GM23338 (cell line): ENCODE measurements around the gene RAI14. TPM values are rescaled to one million over a fixed set of nuclear protein-coding genes. Genes with fewer than 3 reads are reported as not detected.
A peak's percentile ranks its signal among the peaks of the same experiment; 100 is the strongest.

ENCODE experiments used
- ATAC-seq: fragments of 200-7000 bp; cut with Tn5 transposase; 3 replicates; pipeline ENCODE4 v1.9.1; 2020
- DNase-seq: peaks from one replicate; pipeline ENCODE4 v3.0.0-alpha.2; 2015; ENCODE audit warnings: low spot score
- H2AFZ ChIP-seq: fragments of 200-600 bp; sonication (generic); 2 replicates; pipeline ENCODE4 v1.8.0; 2016; ENCODE audit warnings: antibody characterized with exemption, mild to moderate bottlenecking, moderate library complexity
- H3F3A ChIP-seq: fragments of 200-600 bp; sonication (generic); replicated peaks from 2 replicates; pipeline ENCODE4 v1.8.0; 2017; ENCODE audit warnings: antibody characterized with exemption, mixed run types, low read depth
- H3K27ac ChIP-seq: fragments of 200-600 bp; sonication (generic); 2 replicates; pipeline ENCODE4 v1.6.1; 2016; ENCODE audit warnings: low read depth
- H3K27me3 ChIP-seq: fragments of 200-600 bp; sonication (generic); 2 replicates; pipeline ENCODE4 v1.8.0; 2016; ENCODE audit warnings: mild to moderate bottlenecking, mixed run types, moderate library complexity; ENCODE audit not compliant: insufficient read depth
- H3K36me3 ChIP-seq: fragments of 200-600 bp; sonication (generic); 2 replicates; pipeline ENCODE4 v1.8.0; 2016; ENCODE audit warnings: mild to moderate bottlenecking; ENCODE audit not compliant: insufficient read depth
- H3K4me1 ChIP-seq: fragments of 200-600 bp; sonication (generic); 2 replicates; pipeline ENCODE4 v1.8.0; 2016; ENCODE audit warnings: mild to moderate bottlenecking, moderate library complexity; ENCODE audit not compliant: insufficient read depth
- H3K4me2 ChIP-seq: fragments of 200-600 bp; sonication (generic); 2 replicates; pipeline ENCODE4 v1.7.1; 2017; ENCODE audit warnings: mixed run types
- H3K4me3 ChIP-seq: fragments of 200-600 bp; sonication (generic); 2 replicates; pipeline ENCODE4 v1.6.1; 2016; ENCODE audit warnings: mixed run types
- H3K79me2 ChIP-seq: fragments of 200-600 bp; sonication (generic); replicated peaks from 2 replicates; pipeline ENCODE4 v1.8.0; 2017; ENCODE audit warnings: mild to moderate bottlenecking; ENCODE audit not compliant: insufficient read depth
- H3K9me2 ChIP-seq: fragments of 200-600 bp; sonication (generic); 2 replicates; pipeline ENCODE4 v1.8.0; 2017; ENCODE audit not compliant: insufficient read depth
- H4K20me1 ChIP-seq: fragments of 200-600 bp; sonication (generic); replicated peaks from 2 replicates; pipeline ENCODE4 v1.8.0; 2017; ENCODE audit warnings: mild to moderate bottlenecking; ENCODE audit not compliant: insufficient read depth
- H3K27ac Mint-ChIP-seq: 2 replicates; pipeline ENCODE4 v1.8.0; 2020; ENCODE audit warnings: inconsistent platforms, mild to moderate bottlenecking, moderate library complexity, mixed read lengths
- H3K27me3 Mint-ChIP-seq: 3 replicates; pipeline ENCODE4 v1.8.0; 2022; ENCODE audit warnings: low read depth, mild to moderate bottlenecking, moderate library complexity, mixed read lengths, inconsistent platforms; ENCODE audit not compliant: insufficient read depth, poor library complexity
- H3K36me3 Mint-ChIP-seq: 3 replicates; pipeline ENCODE4 v1.8.0; 2021; ENCODE audit warnings: low read depth, mild to moderate bottlenecking, inconsistent platforms, moderate library complexity, mixed read lengths
- H3K4me1 Mint-ChIP-seq: 3 replicates; pipeline ENCODE4 v1.8.0; 2020; ENCODE audit warnings: mild to moderate bottlenecking, inconsistent platforms, mixed read lengths
- H3K4me3 Mint-ChIP-seq: 3 replicates; pipeline ENCODE4 v1.8.0; 2021; ENCODE audit warnings: moderate library complexity, mild to moderate bottlenecking, inconsistent platforms, mixed read lengths
- H3K9me3 Mint-ChIP-seq: 3 replicates; pipeline ENCODE4 v1.8.0; 2020; ENCODE audit warnings: moderate library complexity, mild to moderate bottlenecking, inconsistent platforms, mixed read lengths
- CREB1 ChIP-seq: fragments of 250-450 bp; sonication (Bioruptor Pico); IDR thresholded peaks from 2 replicates; pipeline ENCODE4 v1.5.0; 2020; ENCODE audit warnings: low read depth, mild to moderate bottlenecking, moderate library complexity
- ETS1 ChIP-seq: IDR thresholded peaks from 2 replicates; pipeline ENCODE4 v1.6.1; 2016; ENCODE audit warnings: antibody characterized with exemption
- EZH2phosphoT487 ChIP-seq: fragments of 200-600 bp; sonication (generic); IDR thresholded peaks from one replicate; pipeline ENCODE4 v1.8.1; 2018; ENCODE audit warnings: antibody characterized with exemption; ENCODE audit not compliant: unreplicated experiment
- JUNB ChIP-seq: IDR thresholded peaks from one replicate; pipeline ENCODE4 v1.6.1; 2016; ENCODE audit warnings: antibody characterized with exemption; ENCODE audit not compliant: unreplicated experiment
- NANOG ChIP-seq: IDR thresholded peaks from 2 replicates; pipeline ENCODE4 v1.6.1; 2016; ENCODE audit warnings: antibody characterized with exemption, borderline replicate concordance
- POLR2AphosphoS5 ChIP-seq: IDR thresholded peaks from 2 replicates; pipeline ENCODE4 v1.6.1; 2016; ENCODE audit warnings: antibody characterized with exemption, low read depth
- STAT1 ChIP-seq: IDR thresholded peaks from one replicate; pipeline ENCODE4 v1.6.1; 2016; ENCODE audit warnings: antibody characterized with exemption; ENCODE audit not compliant: unreplicated experiment
- polyA plus RNA-seq: library from polyadenylated mRNA; unstranded; fragments of >200 nt; fragmentation: Nextera tagmentation; extraction: Ambion mirVana; gene quantifications from 2 replicates; pipeline ENCODE4 v1.2.1, GENCODE V29; 2016
- total RNA-seq: library from RNA; depleted of rRNA; stranded (reverse); fragments of >200 nt; shearing (Covaris generic); gene quantifications from 2 replicates; pipeline ENCODE4 v1.2.3, GENCODE V29; 2014
- TF ChIP-seq, protein P1 (sequence below): IDR thresholded peaks from one replicate; pipeline ENCODE4 v1.6.1; 2018; ENCODE audit warnings: antibody characterized with exemption; ENCODE audit not compliant: unreplicated experiment

The RAI14 gene
- total and polyA plus RNA-seq, 2 experiments from 2014 or later: 58.8 to 95.8 TPM

DNA sequence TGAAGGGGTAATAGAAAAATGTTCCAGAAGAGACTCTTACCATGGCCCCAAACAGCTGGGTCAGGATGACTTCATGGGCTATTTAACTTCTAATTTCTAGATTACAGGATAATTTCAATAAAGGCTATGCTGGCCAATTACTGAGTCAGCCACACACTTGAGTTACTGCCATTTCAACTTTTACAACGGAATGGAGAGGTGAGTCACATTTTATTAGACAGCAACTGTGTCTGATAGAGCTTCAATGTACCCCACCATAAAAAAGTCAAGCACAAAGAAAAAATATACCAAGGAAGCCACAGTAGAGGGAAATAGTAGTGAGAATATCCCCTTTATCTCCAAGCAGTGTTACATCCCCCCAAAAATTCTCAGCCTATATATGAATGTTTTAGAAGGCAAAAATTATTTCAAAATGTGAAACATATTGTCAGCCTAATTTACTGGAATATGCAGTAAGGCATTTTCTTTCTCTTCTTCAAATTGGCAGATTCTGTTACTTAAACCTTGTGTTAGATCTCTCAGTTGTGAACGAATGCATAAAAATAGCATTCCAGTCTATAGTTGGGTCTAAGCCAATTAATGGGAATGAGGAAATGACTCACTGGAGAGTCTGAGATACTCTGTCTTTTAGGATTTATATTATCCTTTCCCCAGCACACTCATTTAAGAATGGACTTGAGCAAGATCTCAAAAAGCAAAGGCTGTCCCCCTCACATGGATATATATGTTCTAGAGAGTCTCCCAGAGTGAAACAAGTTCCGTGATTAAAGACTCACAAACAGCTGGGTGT is 47.1 kb upstream of the RAI14 start:
- Mint-ChIP-seq H3K9me3 (no peaks in the 10 kb centered on the region), H3K27me3 (peaks cover 6% of the 10 kb centered on the region)
- TF ChIP-seq, protein P1, sequence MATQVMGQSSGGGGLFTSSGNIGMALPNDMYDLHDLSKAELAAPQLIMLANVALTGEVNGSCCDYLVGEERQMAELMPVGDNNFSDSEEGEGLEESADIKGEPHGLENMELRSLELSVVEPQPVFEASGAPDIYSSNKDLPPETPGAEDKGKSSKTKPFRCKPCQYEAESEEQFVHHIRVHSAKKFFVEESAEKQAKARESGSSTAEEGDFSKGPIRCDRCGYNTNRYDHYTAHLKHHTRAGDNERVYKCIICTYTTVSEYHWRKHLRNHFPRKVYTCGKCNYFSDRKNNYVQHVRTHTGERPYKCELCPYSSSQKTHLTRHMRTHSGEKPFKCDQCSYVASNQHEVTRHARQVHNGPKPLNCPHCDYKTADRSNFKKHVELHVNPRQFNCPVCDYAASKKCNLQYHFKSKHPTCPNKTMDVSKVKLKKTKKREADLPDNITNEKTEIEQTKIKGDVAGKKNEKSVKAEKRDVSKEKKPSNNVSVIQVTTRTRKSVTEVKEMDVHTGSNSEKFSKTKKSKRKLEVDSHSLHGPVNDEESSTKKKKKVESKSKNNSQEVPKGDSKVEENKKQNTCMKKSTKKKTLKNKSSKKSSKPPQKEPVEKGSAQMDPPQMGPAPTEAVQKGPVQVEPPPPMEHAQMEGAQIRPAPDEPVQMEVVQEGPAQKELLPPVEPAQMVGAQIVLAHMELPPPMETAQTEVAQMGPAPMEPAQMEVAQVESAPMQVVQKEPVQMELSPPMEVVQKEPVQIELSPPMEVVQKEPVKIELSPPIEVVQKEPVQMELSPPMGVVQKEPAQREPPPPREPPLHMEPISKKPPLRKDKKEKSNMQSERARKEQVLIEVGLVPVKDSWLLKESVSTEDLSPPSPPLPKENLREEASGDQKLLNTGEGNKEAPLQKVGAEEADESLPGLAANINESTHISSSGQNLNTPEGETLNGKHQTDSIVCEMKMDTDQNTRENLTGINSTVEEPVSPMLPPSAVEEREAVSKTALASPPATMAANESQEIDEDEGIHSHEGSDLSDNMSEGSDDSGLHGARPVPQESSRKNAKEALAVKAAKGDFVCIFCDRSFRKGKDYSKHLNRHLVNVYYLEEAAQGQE: no peak

DNA sequence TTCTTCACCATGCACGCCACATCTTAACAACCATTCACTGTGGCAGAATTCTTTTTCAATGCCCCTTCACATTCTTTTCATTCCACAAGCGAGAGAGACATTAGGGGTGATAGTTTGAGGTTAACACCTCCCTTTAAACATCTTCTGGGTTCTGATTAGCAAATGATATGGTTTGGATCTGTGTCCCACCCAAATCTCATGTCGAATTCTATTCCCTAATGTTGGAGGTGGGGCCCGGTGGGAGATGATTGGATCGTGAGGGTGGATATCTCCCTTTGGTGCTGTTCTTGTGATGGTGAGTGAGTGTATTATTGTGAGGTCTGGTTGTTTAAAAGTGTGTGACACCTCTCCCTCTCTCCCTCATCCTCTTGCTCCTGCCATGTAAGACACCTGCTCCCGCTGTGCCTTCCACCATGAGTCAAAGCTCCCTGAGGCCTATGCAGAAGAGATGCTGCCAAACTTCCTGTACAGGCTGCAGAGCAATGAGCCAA is 46.1 kb upstream of the RAI14 start:
- Histone ChIP-seq H3K4me2 (peak overlapping the region; percentile 45), H2AFZ (0 out of 2 replicates have a peak overlapping the region, but pooled peaks have one; percentile 14), H3F3A (no peaks in the 10 kb centered on the region), H3K9me2 (no peaks in the 10 kb centered on the region), H3K4me1 (peaks cover 18% of the 10 kb centered on the region), H3K36me3 (no peaks in the 10 kb centered on the region), H3K27me3 (no peaks in the 10 kb centered on the region), H3K27ac (peak overlapping the region; percentile 18; the same call in 1 of the 2 replicates), H4K20me1 (no peaks in the 10 kb centered on the region), H3K4me3 (no peak overlapping the region), H3K79me2 (no peaks in the 10 kb centered on the region)
- ATAC-seq: peak; percentile 80
- DNase-seq: peak; percentile 64
- H3K4me3 Mint-ChIP-seq: no peak overlapping the region
- H3K4me1 Mint-ChIP-seq: peaks cover 18% of the 10 kb centered on the region
- peaks cover 6% of the 10 kb centered on the region for H3K27me3 Mint-ChIP-seq
- H3K27ac Mint-ChIP-seq: no peak overlapping the region
- no peaks in the 10 kb centered on the region for H3K36me3 Mint-ChIP-seq
- TF ChIP-seq EZH2phosphoT487 (no peak), CREB1 (CRISPR knock-in tag) (no peak), NANOG (no peak), POLR2AphosphoS5 (no peak), JUNB (no peak), ETS1 (no peak), STAT1 (no peak)
- H3K9me3 Mint-ChIP-seq: no peaks in the 10 kb centered on the region

More for the DNA sequence above, 47.1 kb upstream of the RAI14 start:
- no peak overlapping the region for H3K27ac Mint-ChIP-seq
- no peak overlapping the region for H3K4me3 ChIP-seq
- no peaks in the 10 kb centered on the region for H3F3A ChIP-seq
- no peak overlapping the region for H2AFZ ChIP-seq
- H3K36me3 ChIP-seq: no peaks in the 10 kb centered on the region
- H4K20me1 ChIP-seq: no peaks in the 10 kb centered on the region
- no peaks in the 10 kb centered on the region for H3K9me2 ChIP-seq
- H3K27me3 ChIP-seq: no peaks in the 10 kb centered on the region
- H3K79me2 ChIP-seq: no peaks in the 10 kb centered on the region
- H3K4me1 Mint-ChIP-seq: peaks cover 22% of the 10 kb centered on the region
- H3K4me2 ChIP-seq: peak overlapping the region; percentile 45; the same call in 1 of the 2 replicates
- H3K36me3 Mint-ChIP-seq: no peaks in the 10 kb centered on the region
- H3K27ac ChIP-seq: no peak overlapping the region
- H3K4me1 ChIP-seq: peaks cover 24% of the 10 kb centered on the region
- H3K4me3 Mint-ChIP-seq: no peak overlapping the region
- DNase-seq (no peak), ATAC-seq (no peak)
